DND-41 (cell line): Measurements from ENCODE around the gene UCK2.

Experiments
- CTCF ChIP-seq: IDR thresholded peaks from 2 replicates; pipeline ENCODE4 v1.5.1; 2012; ENCODE audit warnings: borderline replicate concordance, low read length, moderate library complexity, mild to moderate bottlenecking; ENCODE audit not compliant: poor library complexity, severe bottlenecking; ENCODE audit errors: extremely low read depth
- EZH2 ChIP-seq: IDR thresholded peaks from 3 replicates; pipeline ENCODE4 v1.6.1; 2012; ENCODE audit warnings: borderline replicate concordance, low read depth, mild to moderate bottlenecking, moderate library complexity, low read length, inconsistent platforms; ENCODE audit not compliant: severe bottlenecking

- TF ChIP-seq CTCF, result no peak
- TF ChIP-seq EZH2, result no peak
These were observed 103.5 kb downstream of the UCK2 start for GRCh38 chr1:165930961-165931360.
